Measurements from ENCODE around the gene ADAMTS8.

Gene ADAMTS8

DNA sequence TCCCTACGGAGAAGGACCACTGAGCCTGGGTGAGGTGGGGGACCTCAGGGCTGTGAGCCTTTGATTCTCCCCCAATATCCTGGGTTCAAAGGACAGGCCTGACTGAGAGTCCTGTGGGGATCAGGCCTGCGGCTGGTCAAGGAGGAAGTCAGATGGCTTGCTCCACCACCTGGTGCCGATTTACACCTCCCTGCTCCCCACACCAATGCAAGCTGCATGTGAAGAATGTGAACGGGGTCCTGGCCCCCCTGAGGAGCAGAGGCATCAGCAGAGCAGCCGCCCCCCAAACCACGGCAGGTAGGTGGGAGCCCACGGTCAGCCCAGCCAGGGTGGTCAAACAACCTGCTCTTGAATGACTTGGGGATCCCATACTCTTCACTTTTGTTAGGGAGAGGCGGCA is 6.7 kb downstream of the ADAMTS8 start:
- Histone ChIP-seq H4K8ac (ENCODE audit: low read depth, low read length) (no peak overlapping the region), H3K36me3 (ENCODE audit: control insufficient read depth in 1 of 2, insufficient read depth in 2 of 2, low read length in 2 of 2) (no peaks in the 10 kb centered on the region), H2BK12ac (ENCODE audit: low read length) (no peak overlapping the region), H3K4ac (ENCODE audit: low read depth, low read length) (no peak overlapping the region), H3K4me3 (ENCODE audit: low read depth, low read length) (no peak overlapping the region), H3K4me1 (ENCODE audit: control insufficient read depth in 1 of 2, insufficient read depth in 2 of 2, low read length in 2 of 2) (no peaks in the 10 kb centered on the region), H3K27ac (ENCODE audit: low read depth, low read length) (no peak overlapping the region), H2AK5ac (ENCODE audit: low read length) (no peak overlapping the region), H2AFZ (ENCODE audit: insufficient read depth, low read length, poor library complexity) (no peak overlapping the region), H2BK120ac (ENCODE audit: insufficient read depth, low read length, poor library complexity) (no peak overlapping the region), H3K79me2 (ENCODE audit: control insufficient read depth, insufficient read depth, low read length, poor library complexity) (no peaks in the 10 kb centered on the region), H3K79me1 (ENCODE audit: low read length) (no peaks in the 10 kb centered on the region), H3K14ac (ENCODE audit: low read length) (no peak overlapping the region), H2BK5ac (ENCODE audit: low read depth, low read length, poor library complexity) (no peak overlapping the region), H3K23ac (ENCODE audit: low read length) (no peak overlapping the region), H3K9ac (ENCODE audit: low read length) (no peak overlapping the region), H3K27me3 (ENCODE audit: insufficient read depth, low read length) (peaks cover 5% of the 10 kb centered on the region), H3K18ac (ENCODE audit: low read length) (no peak overlapping the region), H3K9me3 (ENCODE audit: insufficient read depth, low read depth, low read length) (peaks cover 1% of the 10 kb centered on the region), H3K4me2 (ENCODE audit: low read length) (no peak overlapping the region), H4K91ac (ENCODE audit: low read depth, low read length) (no peak overlapping the region), H4K12ac (ENCODE audit: low read depth, low read length) (no peak overlapping the region)
- no CpG with 5 or more reads among the region's 8 CpGs for WGBS (ENCODE audit: extremely low coverage, insufficient coverage, insufficient read length)
- DNase-seq = no peak

GRCh38 chr11:130421199-130421585 is 7.2 kb downstream of the ADAMTS8 start:
- WGBS (ENCODE audit: extremely low coverage, insufficient coverage, insufficient read length) = no CpG with 5 or more reads among the region's 7 CpGs
- Histone ChIP-seq H3K9ac (ENCODE audit: low read length) (no peak overlapping the region), H4K8ac (ENCODE audit: low read depth, low read length) (no peak overlapping the region), H4K91ac (ENCODE audit: low read depth, low read length) (no peak overlapping the region), H3K79me1 (ENCODE audit: low read length) (no peaks in the 10 kb centered on the region), H2BK12ac (ENCODE audit: low read length) (no peak overlapping the region), H2BK5ac (ENCODE audit: low read depth, low read length, poor library complexity) (no peak overlapping the region), H2AFZ (ENCODE audit: insufficient read depth, low read length, poor library complexity) (no peak overlapping the region), H3K9me3 (ENCODE audit: insufficient read depth, low read depth, low read length) (peaks cover 1% of the 10 kb centered on the region), H3K36me3 (ENCODE audit: control insufficient read depth in 1 of 2, insufficient read depth in 2 of 2, low read length in 2 of 2) (no peaks in the 10 kb centered on the region), H3K18ac (ENCODE audit: low read length) (no peak overlapping the region), H3K27ac (ENCODE audit: low read depth, low read length) (no peak overlapping the region), H4K12ac (ENCODE audit: low read depth, low read length) (no peak overlapping the region), H2AK5ac (ENCODE audit: low read length) (no peak overlapping the region), H3K79me2 (ENCODE audit: control insufficient read depth, insufficient read depth, low read length, poor library complexity) (no peaks in the 10 kb centered on the region), H3K4ac (ENCODE audit: low read depth, low read length) (no peak overlapping the region), H3K4me2 (ENCODE audit: low read length) (no peak overlapping the region), H3K4me1 (ENCODE audit: control insufficient read depth in 1 of 2, insufficient read depth in 2 of 2, low read length in 2 of 2) (no peaks in the 10 kb centered on the region), H3K14ac (ENCODE audit: low read length) (no peak overlapping the region), H3K27me3 (ENCODE audit: insufficient read depth, low read length) (peaks cover under 1% of the 10 kb centered on the region), H2BK120ac (ENCODE audit: insufficient read depth, low read length, poor library complexity) (no peak overlapping the region), H3K23ac (ENCODE audit: low read length) (no peak overlapping the region), H3K4me3 (ENCODE audit: low read depth, low read length) (no peak overlapping the region)
- DNase-seq = no peak

GRCh38 chr11:130420478-130421198 is 7.8 kb downstream of the ADAMTS8 start:
- Histone ChIP-seq H2AK5ac (ENCODE audit: low read length) (no peak overlapping the region), H3K27me3 (ENCODE audit: insufficient read depth, low read length) (no peaks in the 10 kb centered on the region), H2AFZ (ENCODE audit: insufficient read depth, low read length, poor library complexity) (no peak overlapping the region), H2BK5ac (ENCODE audit: low read depth, low read length, poor library complexity) (no peak overlapping the region), H4K8ac (ENCODE audit: low read depth, low read length) (no peak overlapping the region), H4K91ac (ENCODE audit: low read depth, low read length) (no peak overlapping the region), H3K9me3 (ENCODE audit: insufficient read depth, low read depth, low read length) (peaks cover 1% of the 10 kb centered on the region), H2BK12ac (ENCODE audit: low read length) (no peak overlapping the region), H3K79me2 (ENCODE audit: control insufficient read depth, insufficient read depth, low read length, poor library complexity) (no peaks in the 10 kb centered on the region), H3K4me3 (ENCODE audit: low read depth, low read length) (no peak overlapping the region), H3K36me3 (ENCODE audit: control insufficient read depth in 1 of 2, insufficient read depth in 2 of 2, low read length in 2 of 2) (no peaks in the 10 kb centered on the region), H3K9ac (ENCODE audit: low read length) (no peak overlapping the region), H3K4ac (ENCODE audit: low read depth, low read length) (no peak overlapping the region), H3K4me1 (ENCODE audit: control insufficient read depth in 1 of 2, insufficient read depth in 2 of 2, low read length in 2 of 2) (no peaks in the 10 kb centered on the region), H3K18ac (ENCODE audit: low read length) (no peak overlapping the region), H3K4me2 (ENCODE audit: low read length) (no peak overlapping the region), H4K12ac (ENCODE audit: low read depth, low read length) (no peak overlapping the region), H3K79me1 (ENCODE audit: low read length) (no peaks in the 10 kb centered on the region), H3K27ac (ENCODE audit: low read depth, low read length) (no peak overlapping the region), H3K14ac (ENCODE audit: low read length) (no peak overlapping the region), H3K23ac (ENCODE audit: low read length) (no peak overlapping the region), H2BK120ac (ENCODE audit: insufficient read depth, low read length, poor library complexity) (no peak overlapping the region)
- DNase-seq = no peak
- WGBS (ENCODE audit: extremely low coverage, insufficient coverage, insufficient read length) = no CpG with 5 or more reads among the region's 14 CpGs

DNA sequence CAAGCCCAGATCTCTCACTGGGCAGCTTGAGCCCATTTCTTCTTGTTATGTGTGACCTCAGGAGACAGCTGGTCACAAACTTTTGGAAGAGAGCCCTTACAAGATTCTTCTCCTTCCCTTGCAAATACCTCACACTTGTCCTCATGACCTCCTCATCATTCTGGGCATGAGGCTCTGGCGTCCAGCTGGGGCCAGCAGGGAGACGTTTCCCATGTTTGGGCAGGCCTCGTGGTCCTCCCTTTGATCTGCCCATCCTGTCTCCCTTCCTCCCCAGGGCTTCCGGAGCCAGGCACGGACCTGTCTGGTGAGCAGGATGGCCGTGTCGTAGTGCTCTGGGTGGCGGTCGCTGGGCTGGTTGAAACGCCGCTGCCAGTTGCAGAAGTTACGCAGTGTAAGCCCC is 9.7 kb downstream of the ADAMTS8 start:
- H3K9me3 ChIP-seq (ENCODE audit: insufficient read depth, low read depth, low read length) = peaks cover 1% of the 10 kb centered on the region
- H3K27ac ChIP-seq (ENCODE audit: low read depth, low read length) = no peak overlapping the region
- no peak overlapping the region for H3K18ac ChIP-seq (ENCODE audit: low read length)
- H3K27me3 ChIP-seq (ENCODE audit: insufficient read depth, low read length) = no peaks in the 10 kb centered on the region
- no peak overlapping the region for H3K23ac ChIP-seq (ENCODE audit: low read length)
- no peaks in the 10 kb centered on the region for H3K79me2 ChIP-seq (ENCODE audit: control insufficient read depth, insufficient read depth, low read length, poor library complexity)
- no peak overlapping the region for H3K9ac ChIP-seq (ENCODE audit: low read length)
- no peak overlapping the region for H3K4ac ChIP-seq (ENCODE audit: low read depth, low read length)
- H4K8ac ChIP-seq (ENCODE audit: low read depth, low read length) = no peak overlapping the region
- no peaks in the 10 kb centered on the region for H3K4me1 ChIP-seq (ENCODE audit: control insufficient read depth in 1 of 2, insufficient read depth in 2 of 2, low read length in 2 of 2)
- H4K12ac ChIP-seq (ENCODE audit: low read depth, low read length) = no peak overlapping the region
- H2AFZ ChIP-seq (ENCODE audit: insufficient read depth, low read length, poor library complexity) = no peak overlapping the region
- no peak overlapping the region for H3K14ac ChIP-seq (ENCODE audit: low read length)
- WGBS (ENCODE audit: extremely low coverage, insufficient coverage, insufficient read length) = no CpG with 5 or more reads among the region's 12 CpGs
- no peaks in the 10 kb centered on the region for H3K36me3 ChIP-seq (ENCODE audit: control insufficient read depth in 1 of 2, insufficient read depth in 2 of 2, low read length in 2 of 2)
- no peak overlapping the region for H2BK120ac ChIP-seq (ENCODE audit: insufficient read depth, low read length, poor library complexity)
- no peak overlapping the region for H3K4me3 ChIP-seq (ENCODE audit: low read depth, low read length)
- no peaks in the 10 kb centered on the region for H3K79me1 ChIP-seq (ENCODE audit: low read length)
- no peak for DNase-seq
- no peak overlapping the region for H2AK5ac ChIP-seq (ENCODE audit: low read length)
- H4K91ac ChIP-seq (ENCODE audit: low read depth, low read length) = no peak overlapping the region
- H3K4me2 ChIP-seq (ENCODE audit: low read length) = no peak overlapping the region
- no peak overlapping the region for H2BK5ac ChIP-seq (ENCODE audit: low read depth, low read length, poor library complexity)
- H2BK12ac ChIP-seq (ENCODE audit: low read length) = no peak overlapping the region
